HepG2 (cell line): Measurements from ENCODE around the gene ANAPC16. TPM values are rescaled to one million over a fixed set of nuclear protein-coding genes. Genes with fewer than 3 reads are reported as not detected.
A peak's percentile ranks its signal among the peaks of the same experiment; 100 is the strongest.

Source experiments
- ETS1 ChIP-seq: sonication (generic); formaldehyde crosslinking; IDR thresholded peaks from 2 replicates; pipeline ENCODE4 v1.4.0; 2020; ENCODE audit warnings: missing genetic modification reagents
- FOSL2 ChIP-seq: sonication (generic); formaldehyde crosslinking; IDR thresholded peaks from 2 replicates; pipeline ENCODE4 v1.4.0; 2020; ENCODE audit warnings: missing genetic modification reagents
- HCFC1 ChIP-seq: fragments of 150-350 bp; IDR thresholded peaks from 2 replicates; pipeline ENCODE4 v1.6.1; 2014; ENCODE audit warnings: low read depth, low read length
- HDAC1 ChIP-seq: sonication (generic); formaldehyde crosslinking; IDR thresholded peaks from 2 replicates; pipeline ENCODE4 v1.5.1; 2020; ENCODE audit warnings: mild to moderate bottlenecking, missing genetic modification reagents
- HNF1A ChIP-seq, 2 experiments: sonication (generic) in 1 of 2; formaldehyde crosslinking in 1 of 2; IDR thresholded peaks; 2 replicates each; pipeline versions ENCODE4 v1.4.0 to v1.6.1; 2016 to 2020; ENCODE audit warnings: borderline replicate concordance in 1 of 2, low read depth in 1 of 2, mild to moderate bottlenecking in 1 of 2, missing genetic modification reagents in 1 of 2
- HOMEZ ChIP-seq: IDR thresholded peaks from 2 replicates; pipeline ENCODE4 v1.6.1; 2016; ENCODE audit warnings: low read depth
- HOXA5 ChIP-seq: sonication (generic); formaldehyde crosslinking; IDR thresholded peaks from 2 replicates; pipeline ENCODE4 v1.4.0; 2020; ENCODE audit warnings: missing genetic modification reagents
- KAT7 ChIP-seq: IDR thresholded peaks from 2 replicates; pipeline ENCODE4 v1.6.1; 2018; ENCODE audit warnings: borderline replicate concordance, missing compliant biosample characterization
- MTF1 ChIP-seq: sonication (generic); formaldehyde crosslinking; IDR thresholded peaks from 2 replicates; pipeline ENCODE4 v1.5.0; 2020; ENCODE audit warnings: missing genetic modification reagents
- NBN ChIP-seq: fragments of 450-650 bp; conservative IDR thresholded peaks from 2 replicates; pipeline ENCODE4 v1.6.1; 2017
- NR2F1 ChIP-seq, 2 experiments: fragments of 450-650 bp in 1 of 2; formaldehyde crosslinking in 1 of 2; IDR thresholded peaks; 2 replicates each; pipeline versions ENCODE4 v1.5.0 to v1.6.1; 2016 to 2020; ENCODE audit warnings: mild to moderate bottlenecking in 1 of 2, missing compliant biosample characterization in 1 of 2, missing genetic modification reagents in 1 of 2, moderate library complexity in 1 of 2
- ZBTB20 ChIP-seq: sonication (generic); formaldehyde crosslinking; IDR thresholded peaks from 2 replicates; pipeline ENCODE4 v1.8.1; 2023; ENCODE audit warnings: missing genetic modification reagents, low read depth, mild to moderate bottlenecking, borderline replicate concordance
- ZBTB37 ChIP-seq: sonication (generic); formaldehyde crosslinking; IDR thresholded peaks from 2 replicates; pipeline ENCODE4 v1.4.0; 2020; ENCODE audit warnings: mild to moderate bottlenecking, missing genetic modification reagents
- ZNF790 ChIP-seq: sonication (generic); formaldehyde crosslinking; IDR thresholded peaks from 2 replicates; pipeline ENCODE4 v1.8.0; 2022; ENCODE audit warnings: missing genetic modification reagents, mild to moderate bottlenecking, borderline replicate concordance
- polyA plus RNA-seq, 8 experiments: library from polyadenylated mRNA; depleted of rRNA in 3 of 8; stranded (reverse) in 7 of 8; unstranded in 1 of 8; fragments of >200 nt; fragmentation: Illumina TruSeq in 4 of 8; extraction: Trizol in 4 of 8; gene quantifications; 2 replicates each; pipeline versions ENCODE4 v1.2.1 to v1.2.3, GENCODE V29; 2011 to 2016; ENCODE audit warnings: low read depth in 4 of 8, missing spikeins in 1 of 8, mixed read lengths in 1 of 8; ENCODE audit not compliant: insufficient read depth in 1 of 8
- total RNA-seq, 5 experiments: library from RNA; depleted of rRNA; stranded (reverse); fragments of >200 nt; fragmentation: Illumina TruSeq; extraction: Trizol; gene quantifications; 2 replicates each; pipeline ENCODE4 v1.2.3, GENCODE V29; 2016; ENCODE audit warnings: low read depth in 1 of 5
- TF ChIP-seq, protein P1 (sequence below): sonication (generic); formaldehyde crosslinking; IDR thresholded peaks from 2 replicates; pipeline ENCODE4 v1.5.0; 2020; ENCODE audit warnings: mild to moderate bottlenecking, missing genetic modification reagents, borderline replicate concordance
- TF ChIP-seq, protein P2 (sequence below): sonication (generic); formaldehyde crosslinking; IDR thresholded peaks from 2 replicates; pipeline ENCODE4 v1.8.1; 2023; ENCODE audit warnings: missing genetic modification reagents, mild to moderate bottlenecking, borderline replicate concordance
- TF ChIP-seq, protein P3 (sequence below): sonication (generic); formaldehyde crosslinking; IDR thresholded peaks from 2 replicates; pipeline ENCODE4 v1.5.0; 2020; ENCODE audit warnings: missing genetic modification reagents

The ANAPC16 gene
- total and polyA plus RNA-seq, 2 of the 13 experiments (the other 11 are each of a cell fraction or from before 2014, with no cell fraction given): 74.8 to 89.4 TPM

DNA sequence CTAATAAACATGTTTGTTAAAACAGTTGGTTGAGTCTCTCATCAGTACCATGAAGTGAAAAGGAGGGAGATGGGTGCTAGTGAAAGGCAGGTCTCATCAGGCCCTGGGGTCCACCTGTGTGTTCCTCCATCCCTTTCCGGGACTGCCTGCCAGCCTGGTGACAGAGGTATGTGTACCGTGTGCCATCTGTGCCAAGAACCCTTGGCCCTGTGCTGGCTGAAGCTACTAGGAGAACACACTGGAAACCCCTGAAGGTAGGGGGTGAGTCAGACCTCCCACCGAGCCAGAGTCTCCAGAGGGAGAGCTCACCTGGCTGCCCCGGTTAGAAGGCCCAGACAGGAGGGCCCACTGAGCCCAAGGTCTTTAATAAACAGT, 60.2 kb downstream of the ANAPC16 start (continued):
- TF ChIP-seq HNF1A (IDR thresholded peaks at IDR 0.05; ENCODE audit: low read depth): no peak
- TF ChIP-seq HNF1A (CRISPR knock-in tag; IDR thresholded peaks at IDR 0.05; ENCODE audit: borderline replicate concordance): no peak
- no peak for TF ChIP-seq NBN
- 0 out of 2 replicates have a peak, but pooled peaks have one; percentile 4 for TF ChIP-seq HOMEZ
- TF ChIP-seq HCFC1: no peak
- no peak for TF ChIP-seq MTF1
- TF ChIP-seq ETS1: no peak
- 0 out of 2 replicates have a peak, but pooled peaks have one; percentile 14 for TF ChIP-seq HOXA5
- TF ChIP-seq, protein P1, sequence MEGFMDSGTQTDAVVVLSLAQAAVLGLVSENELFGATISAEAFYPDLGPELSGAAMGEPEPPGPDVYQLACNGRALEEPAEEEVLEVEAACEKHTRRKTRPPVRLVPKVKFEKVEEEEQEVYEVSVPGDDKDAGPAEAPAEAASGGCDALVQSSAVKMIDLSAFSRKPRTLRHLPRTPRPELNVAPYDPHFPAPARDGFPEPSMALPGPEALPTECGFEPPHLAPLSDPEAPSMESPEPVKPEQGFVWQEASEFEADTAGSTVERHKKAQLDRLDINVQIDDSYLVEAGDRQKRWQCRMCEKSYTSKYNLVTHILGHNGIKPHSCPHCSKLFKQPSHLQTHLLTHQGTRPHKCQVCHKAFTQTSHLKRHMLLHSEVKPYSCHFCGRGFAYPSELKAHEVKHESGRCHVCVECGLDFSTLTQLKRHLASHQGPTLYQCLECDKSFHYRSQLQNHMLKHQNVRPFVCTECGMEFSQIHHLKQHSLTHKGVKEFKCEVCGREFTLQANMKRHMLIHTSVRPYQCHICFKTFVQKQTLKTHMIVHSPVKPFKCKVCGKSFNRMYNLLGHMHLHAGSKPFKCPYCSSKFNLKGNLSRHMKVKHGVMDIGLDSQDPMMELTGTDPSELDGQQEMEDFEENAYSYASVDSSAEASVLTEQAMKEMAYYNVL: 0 out of 2 replicates have a peak, but pooled peaks have one; percentile 2
- TF ChIP-seq, protein P2, sequence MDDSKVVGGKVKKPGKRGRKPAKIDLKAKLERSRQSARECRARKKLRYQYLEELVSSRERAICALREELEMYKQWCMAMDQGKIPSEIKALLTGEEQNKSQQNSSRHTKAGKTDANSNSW: 0 out of 2 replicates have a peak, but pooled peaks have one; percentile 8
- TF ChIP-seq HDAC1 (CRISPR knock-in tag): 0 out of 2 replicates have a peak, but pooled peaks have one; percentile 28
- TF ChIP-seq NR2F1 (CRISPR knock-in tag; IDR thresholded peaks at IDR 0.05): no peak
- TF ChIP-seq ZNF790 (CRISPR knock-in tag): no peak
- peak; percentile 25 for TF ChIP-seq FOSL2 (CRISPR knock-in tag)
- no peak for TF ChIP-seq ZBTB20
- no peak for TF ChIP-seq ZBTB37 (CRISPR knock-in tag)
- TF ChIP-seq, protein P3, sequence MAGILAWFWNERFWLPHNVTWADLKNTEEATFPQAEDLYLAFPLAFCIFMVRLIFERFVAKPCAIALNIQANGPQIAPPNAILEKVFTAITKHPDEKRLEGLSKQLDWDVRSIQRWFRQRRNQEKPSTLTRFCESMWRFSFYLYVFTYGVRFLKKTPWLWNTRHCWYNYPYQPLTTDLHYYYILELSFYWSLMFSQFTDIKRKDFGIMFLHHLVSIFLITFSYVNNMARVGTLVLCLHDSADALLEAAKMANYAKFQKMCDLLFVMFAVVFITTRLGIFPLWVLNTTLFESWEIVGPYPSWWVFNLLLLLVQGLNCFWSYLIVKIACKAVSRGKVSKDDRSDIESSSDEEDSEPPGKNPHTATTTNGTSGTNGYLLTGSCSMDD (CRISPR knock-in tag): no peak
- no peak for TF ChIP-seq KAT7 (CRISPR knock-in tag)
